Neural cell (in vitro differentiated cells): Measurements from ENCODE around the gene ANKRD2. TPM values are rescaled to one million over a fixed set of nuclear protein-coding genes. Genes with fewer than 3 reads are reported as not detected.

ENCODE experiments used
- H2AFZ ChIP-seq: fragments of 200-600, 300-800 bp; sonication (generic), shearing (Covaris generic); 2 replicates; pipeline ENCODE4 v1.6.0; 2014; ENCODE audit warnings: low read depth, mild to moderate bottlenecking, antibody characterized with exemption, low read length, moderate library complexity
- H3F3A ChIP-seq: fragments of 200-600 bp; shearing (Covaris generic); 2 replicates; pipeline ENCODE4 v1.6.1; 2016; ENCODE audit warnings: mild to moderate bottlenecking, moderate library complexity, mixed read lengths, antibody characterized with exemption, low read length; ENCODE audit not compliant: insufficient read depth, poor library complexity, severe bottlenecking
- H3K27ac ChIP-seq: fragments of 200-600, 300-800 bp; sonication (generic), shearing (Covaris generic); 2 replicates; pipeline ENCODE4 v1.5.1; 2014; ENCODE audit warnings: mild to moderate bottlenecking, low read length, moderate library complexity
- H3K27me3 ChIP-seq: fragments of 300-800, 200-600 bp; sonication (generic), shearing (Covaris generic); 2 replicates; pipeline ENCODE4 v1.6.0; 2014; ENCODE audit warnings: mild to moderate bottlenecking, low read depth, low read length, moderate library complexity; ENCODE audit not compliant: insufficient read depth
- H3K36me3 ChIP-seq: fragments of 300-800, 200-600 bp; sonication (generic), shearing (Covaris generic); 2 replicates; pipeline ENCODE4 v1.5.1; 2014; ENCODE audit warnings: mild to moderate bottlenecking, antibody characterized with exemption, low read length, moderate library complexity; ENCODE audit not compliant: insufficient read depth
- H3K4me2 ChIP-seq: fragments of 300-800, 200-600 bp; sonication (generic), shearing (Covaris generic); 2 replicates; pipeline ENCODE4 v1.6.0; 2014; ENCODE audit warnings: mild to moderate bottlenecking, low read length
- H3K4me3 ChIP-seq: fragments of 300-800, 200-600 bp; sonication (generic), shearing (Covaris generic); 2 replicates; pipeline ENCODE4 v1.5.1; 2014; ENCODE audit warnings: mild to moderate bottlenecking, low read length, moderate library complexity
- H3K79me2 ChIP-seq: fragments of 200-600 bp; shearing (Covaris generic); replicated peaks from 2 replicates; pipeline ENCODE4 v1.6.0; 2014; ENCODE audit warnings: mild to moderate bottlenecking, low read length, moderate library complexity; ENCODE audit not compliant: insufficient read depth
- H3K9ac ChIP-seq: fragments of 300-800, 200-600 bp; sonication (generic), shearing (Covaris generic); 2 replicates; pipeline ENCODE4 v1.6.1; 2016; ENCODE audit warnings: mild to moderate bottlenecking, low read length, mixed read lengths
- H3K9me2 ChIP-seq: fragments of 200-600 bp; shearing (Covaris generic); 2 replicates; pipeline ENCODE4 v1.6.1; 2016; ENCODE audit warnings: mild to moderate bottlenecking, low read length, mixed read lengths; ENCODE audit not compliant: insufficient read depth
- H3K9me3 ChIP-seq: fragments of 200-600, 300-800 bp; sonication (generic), shearing (Covaris generic); 2 replicates; pipeline ENCODE4 v1.6.1; 2016; ENCODE audit warnings: mild to moderate bottlenecking, mixed run types, low read length, moderate library complexity, mixed read lengths
- H4K20me1 ChIP-seq: fragments of 200-600 bp; shearing (Covaris generic); 2 replicates; pipeline ENCODE4 v1.6.1; 2016; ENCODE audit warnings: mild to moderate bottlenecking, mixed run types; ENCODE audit not compliant: insufficient read depth
- EP300 ChIP-seq: fragments of 450-650 bp; conservative IDR thresholded peaks from 2 replicates; pipeline ENCODE4 v1.6.1; 2014; ENCODE audit warnings: antibody characterized with exemption, mild to moderate bottlenecking, moderate library complexity; ENCODE audit not compliant: poor library complexity, severe bottlenecking
- EZH2 ChIP-seq: fragments of 200-600, 300-800 bp; shearing (Covaris generic), sonication (generic); IDR thresholded peaks from 2 replicates; pipeline ENCODE4 v1.6.1; 2014; ENCODE audit warnings: antibody characterized with exemption, low read length, borderline replicate concordance, mild to moderate bottlenecking; ENCODE audit not compliant: insufficient read depth, poor library complexity, severe bottlenecking
- MXI1 ChIP-seq: fragments of 450-650 bp; conservative IDR thresholded peaks from 2 replicates; pipeline ENCODE4 v1.6.1; 2014; ENCODE audit warnings: antibody characterized with exemption, mild to moderate bottlenecking; ENCODE audit not compliant: poor library complexity, severe bottlenecking
- POLR2AphosphoS5 ChIP-seq: IDR thresholded peaks from 2 replicates; pipeline ENCODE4 v1.6.1; 2012
- RAD21 ChIP-seq: fragments of 450-650 bp; conservative IDR thresholded peaks from 2 replicates; pipeline ENCODE4 v1.6.1; 2014; ENCODE audit warnings: antibody characterized with exemption, mild to moderate bottlenecking, moderate library complexity
- SMC3 ChIP-seq: fragments of 450-650 bp; conservative IDR thresholded peaks from 2 replicates; pipeline ENCODE4 v1.6.1; 2014; ENCODE audit warnings: antibody characterized with exemption, mild to moderate bottlenecking, moderate library complexity; ENCODE audit not compliant: poor library complexity
- TAF1 ChIP-seq: IDR thresholded peaks from 2 replicates; pipeline ENCODE4 v1.6.1; 2012; ENCODE audit warnings: low read depth
- polyA plus RNA-seq: library from polyadenylated mRNA; depleted of rRNA; stranded (reverse); fragments of >200 nt; gene quantifications from 2 replicates; pipeline ENCODE4 v1.2.3, GENCODE V29; 2014
- TF ChIP-seq, protein P1 (sequence below): IDR thresholded peaks from 2 replicates; pipeline ENCODE4 v1.6.1; 2012; ENCODE audit warnings: borderline replicate concordance
- TF ChIP-seq, protein P2 (sequence below): fragments of 450-650 bp; IDR thresholded peaks from 2 replicates; pipeline ENCODE4 v1.5.1; 2014; ENCODE audit warnings: antibody characterized with exemption, mild to moderate bottlenecking, moderate library complexity; ENCODE audit not compliant: poor library complexity, severe bottlenecking

The ANKRD2 gene
- polyA plus RNA-seq, 1 donor from 2014 or later = not detected

DNA sequence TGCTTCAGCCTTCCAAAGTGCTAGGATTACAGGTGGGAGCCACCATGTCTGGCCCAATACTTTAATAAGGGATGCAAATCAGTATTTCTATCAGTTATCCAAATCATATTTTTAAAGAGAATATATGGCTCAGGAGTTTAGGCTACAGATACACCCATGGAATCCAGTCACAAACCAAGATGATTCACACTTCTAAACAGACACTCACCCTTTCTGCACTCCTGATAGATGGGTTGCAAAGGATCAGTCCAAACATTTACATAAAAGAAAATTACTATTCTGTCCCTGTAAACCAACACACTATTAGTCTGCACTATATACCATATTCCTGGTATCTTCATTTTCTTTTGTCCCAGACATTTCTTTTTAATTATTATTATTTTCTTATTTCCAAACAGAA is 58.5 kb downstream of the ANKRD2 start:
- H3K27me3 ChIP-seq = no peaks in the 10 kb centered on the region
- no peak overlapping the region for H2AFZ ChIP-seq
- H3K9ac ChIP-seq = no peak overlapping the region
- H3F3A ChIP-seq = no peaks in the 10 kb centered on the region
- H3K4me3 ChIP-seq = peak overlapping the region; percentile 76
- no peak overlapping the region for H3K4me2 ChIP-seq
- H3K9me2 ChIP-seq = no peaks in the 10 kb centered on the region
- H3K9me3 ChIP-seq = no peaks in the 10 kb centered on the region
- H3K27ac ChIP-seq = no peak overlapping the region
- H4K20me1 ChIP-seq = no peaks in the 10 kb centered on the region
- TF ChIP-seq POLR2AphosphoS5 (no peak), TAF1 (no peak), MXI1 (no peak), RAD21 (no peak), SMC3 (no peak), EP300 (no peak), EZH2 (no peak)
- TF ChIP-seq, protein P1, sequence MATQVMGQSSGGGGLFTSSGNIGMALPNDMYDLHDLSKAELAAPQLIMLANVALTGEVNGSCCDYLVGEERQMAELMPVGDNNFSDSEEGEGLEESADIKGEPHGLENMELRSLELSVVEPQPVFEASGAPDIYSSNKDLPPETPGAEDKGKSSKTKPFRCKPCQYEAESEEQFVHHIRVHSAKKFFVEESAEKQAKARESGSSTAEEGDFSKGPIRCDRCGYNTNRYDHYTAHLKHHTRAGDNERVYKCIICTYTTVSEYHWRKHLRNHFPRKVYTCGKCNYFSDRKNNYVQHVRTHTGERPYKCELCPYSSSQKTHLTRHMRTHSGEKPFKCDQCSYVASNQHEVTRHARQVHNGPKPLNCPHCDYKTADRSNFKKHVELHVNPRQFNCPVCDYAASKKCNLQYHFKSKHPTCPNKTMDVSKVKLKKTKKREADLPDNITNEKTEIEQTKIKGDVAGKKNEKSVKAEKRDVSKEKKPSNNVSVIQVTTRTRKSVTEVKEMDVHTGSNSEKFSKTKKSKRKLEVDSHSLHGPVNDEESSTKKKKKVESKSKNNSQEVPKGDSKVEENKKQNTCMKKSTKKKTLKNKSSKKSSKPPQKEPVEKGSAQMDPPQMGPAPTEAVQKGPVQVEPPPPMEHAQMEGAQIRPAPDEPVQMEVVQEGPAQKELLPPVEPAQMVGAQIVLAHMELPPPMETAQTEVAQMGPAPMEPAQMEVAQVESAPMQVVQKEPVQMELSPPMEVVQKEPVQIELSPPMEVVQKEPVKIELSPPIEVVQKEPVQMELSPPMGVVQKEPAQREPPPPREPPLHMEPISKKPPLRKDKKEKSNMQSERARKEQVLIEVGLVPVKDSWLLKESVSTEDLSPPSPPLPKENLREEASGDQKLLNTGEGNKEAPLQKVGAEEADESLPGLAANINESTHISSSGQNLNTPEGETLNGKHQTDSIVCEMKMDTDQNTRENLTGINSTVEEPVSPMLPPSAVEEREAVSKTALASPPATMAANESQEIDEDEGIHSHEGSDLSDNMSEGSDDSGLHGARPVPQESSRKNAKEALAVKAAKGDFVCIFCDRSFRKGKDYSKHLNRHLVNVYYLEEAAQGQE = no peak
- TF ChIP-seq, protein P2, sequence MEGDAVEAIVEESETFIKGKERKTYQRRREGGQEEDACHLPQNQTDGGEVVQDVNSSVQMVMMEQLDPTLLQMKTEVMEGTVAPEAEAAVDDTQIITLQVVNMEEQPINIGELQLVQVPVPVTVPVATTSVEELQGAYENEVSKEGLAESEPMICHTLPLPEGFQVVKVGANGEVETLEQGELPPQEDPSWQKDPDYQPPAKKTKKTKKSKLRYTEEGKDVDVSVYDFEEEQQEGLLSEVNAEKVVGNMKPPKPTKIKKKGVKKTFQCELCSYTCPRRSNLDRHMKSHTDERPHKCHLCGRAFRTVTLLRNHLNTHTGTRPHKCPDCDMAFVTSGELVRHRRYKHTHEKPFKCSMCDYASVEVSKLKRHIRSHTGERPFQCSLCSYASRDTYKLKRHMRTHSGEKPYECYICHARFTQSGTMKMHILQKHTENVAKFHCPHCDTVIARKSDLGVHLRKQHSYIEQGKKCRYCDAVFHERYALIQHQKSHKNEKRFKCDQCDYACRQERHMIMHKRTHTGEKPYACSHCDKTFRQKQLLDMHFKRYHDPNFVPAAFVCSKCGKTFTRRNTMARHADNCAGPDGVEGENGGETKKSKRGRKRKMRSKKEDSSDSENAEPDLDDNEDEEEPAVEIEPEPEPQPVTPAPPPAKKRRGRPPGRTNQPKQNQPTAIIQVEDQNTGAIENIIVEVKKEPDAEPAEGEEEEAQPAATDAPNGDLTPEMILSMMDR = no peak
- peaks cover 25% of the 10 kb centered on the region for H3K79me2 ChIP-seq
- H3K36me3 ChIP-seq = no peaks in the 10 kb centered on the region

DNA sequence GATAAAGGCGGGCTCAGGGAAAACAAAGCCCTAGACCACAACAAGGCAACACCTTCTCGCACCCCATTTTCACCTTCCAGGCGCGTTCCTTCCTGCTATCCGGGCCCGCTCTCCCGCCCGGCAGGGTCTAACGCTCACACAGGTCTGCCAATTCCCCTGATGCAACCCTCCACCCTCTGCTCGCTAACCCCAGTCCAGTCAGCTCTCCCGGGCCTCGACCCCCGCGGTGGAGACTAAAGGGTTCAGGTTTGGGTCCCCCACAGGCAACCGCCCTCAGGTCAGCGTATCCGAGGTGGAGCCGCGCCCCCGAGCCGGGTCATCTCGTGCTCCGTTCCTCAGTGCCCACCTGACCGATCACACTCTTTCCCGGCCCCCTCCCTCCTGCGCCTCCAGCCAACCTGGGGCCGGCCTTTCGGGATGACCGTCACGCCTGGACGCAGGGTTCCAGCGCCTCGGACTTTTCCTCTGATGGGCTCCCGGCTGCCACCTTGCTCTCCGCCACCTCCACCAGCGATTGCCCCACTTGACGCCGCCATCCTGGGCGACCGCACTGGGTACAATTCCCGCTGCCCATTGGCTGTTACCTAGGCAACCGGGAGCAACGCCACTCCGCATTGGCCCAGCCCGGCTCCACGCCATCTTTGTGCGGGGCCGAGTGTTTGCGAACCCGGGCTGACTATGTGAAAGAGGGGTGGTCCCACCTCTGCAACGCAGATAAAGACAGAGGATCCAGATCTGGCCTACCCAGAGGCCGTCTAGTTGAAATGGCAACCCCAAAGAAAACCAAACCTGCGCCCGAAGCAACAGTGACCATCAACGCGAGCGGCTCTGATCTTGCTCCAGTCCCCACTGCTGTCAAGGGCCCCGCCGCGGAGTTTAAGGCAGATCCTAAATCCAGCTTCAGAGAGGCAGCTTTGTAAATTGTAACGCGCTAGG is 60.6 kb downstream of the ANKRD2 start, which contains the start of gene MORN4:
Gene MORN4, minus strand, starts transcription at position 552 of the 936 bp plus-strand sequence. CDS start 13,847 bp downstream, outside the sequence.
- Histone ChIP-seq H3F3A (no peaks in the 10 kb centered on the region), H3K9me2 (no peaks in the 10 kb centered on the region), H3K9ac (peak within 1 kb of the TSS; percentile 84), H3K27me3 (no peaks in the 10 kb centered on the region), H3K79me2 (peaks cover 25% of the 10 kb centered on the region), H3K4me2 (peak within 1 kb of the TSS; percentile 96), H3K4me3 (peak within 1 kb of the TSS; percentile 76), H3K27ac (peak within 1 kb of the TSS; percentile 93), H3K36me3 (no peaks in the 10 kb centered on the region), H4K20me1 (no peaks in the 10 kb centered on the region), H2AFZ (peak within 1 kb of the TSS; percentile 99), H3K9me3 (no peaks in the 10 kb centered on the region)
- peak; percentile 80 for TF ChIP-seq POLR2AphosphoS5
- TF ChIP-seq, protein P1 = peak; percentile 82
- TF ChIP-seq RAD21 = no peak
- peak; percentile 86 for TF ChIP-seq MXI1
- TF ChIP-seq, protein P2 = peak; percentile 34
- no peak for TF ChIP-seq EZH2
- TF ChIP-seq SMC3 = no peak
- TF ChIP-seq EP300 = peak; percentile 39
- TF ChIP-seq TAF1 = peak; percentile 89
